HG03460 (cell line): ENCODE measurements around the gene SHMT2.
"Not testable (repeated sequence)": the region's sequence is repeated elsewhere in the genome, so short reads cannot be mapped to it uniquely, and the experiment has no call there.

Experiments
- ATAC-seq: cut with Tn5 transposase; IDR thresholded peaks from one replicate; pipeline ENCODE4 v1.9.1; 2021; ENCODE audit not compliant: unreplicated experiment

Gene SHMT2

GRCh38 chr12:57261428-57261865, 31.9 kb downstream of the SHMT2 start:
- no peak for ATAC-seq

- no peak for ATAC-seq
These were observed 32.8 kb downstream of the SHMT2 start for GRCh38 chr12:57262126-57262822.

GRCh38 chr12:57263096-57263495, 33.6 kb downstream of the SHMT2 start:
- ATAC-seq, result no peak

- no peak for ATAC-seq
These were observed 37.2 kb downstream of the SHMT2 start for GRCh38 chr12:57266681-57267080.

- no peak for ATAC-seq
These were observed 38.8 kb downstream of the SHMT2 start for GRCh38 chr12:57268264-57268663.

- ATAC-seq, result no peak
These were observed 41.5 kb downstream of the SHMT2 start for GRCh38 chr12:57270966-57271470.

- ATAC-seq, result no peak
These were observed 43.0 kb downstream of the SHMT2 start for GRCh38 chr12:57272337-57273151.

- ATAC-seq, result no peak
These were observed 44.0 kb downstream of the SHMT2 start for GRCh38 chr12:57273516-57273915.

- not testable (repeated sequence) for ATAC-seq
These were observed 46.7 kb downstream of the SHMT2 start for GRCh38 chr12:57276233-57276632.

GRCh38 chr12:57276935-57277563, 47.5 kb downstream of the SHMT2 start:
- ATAC-seq, result no peak

- no peak for ATAC-seq
These were observed 49.2 kb downstream of the SHMT2 start for GRCh38 chr12:57278465-57279381.

GRCh38 chr12:57280211-57281062, 50.9 kb downstream of the SHMT2 start:
- peak; percentile 93 for ATAC-seq

GRCh38 chr12:57282073-57282472, 52.6 kb downstream of the SHMT2 start:
- ATAC-seq, result not testable (repeated sequence)
